Measurements from ENCODE around the gene KSR1. TPM values are rescaled to one million over a fixed set of nuclear protein-coding genes. Genes with fewer than 3 reads are reported as not detected.

The KSR1 gene
- total RNA-seq, 4 donors from 2014 or later: 26.0 to 37.5 (median 35.0) TPM

DNA sequence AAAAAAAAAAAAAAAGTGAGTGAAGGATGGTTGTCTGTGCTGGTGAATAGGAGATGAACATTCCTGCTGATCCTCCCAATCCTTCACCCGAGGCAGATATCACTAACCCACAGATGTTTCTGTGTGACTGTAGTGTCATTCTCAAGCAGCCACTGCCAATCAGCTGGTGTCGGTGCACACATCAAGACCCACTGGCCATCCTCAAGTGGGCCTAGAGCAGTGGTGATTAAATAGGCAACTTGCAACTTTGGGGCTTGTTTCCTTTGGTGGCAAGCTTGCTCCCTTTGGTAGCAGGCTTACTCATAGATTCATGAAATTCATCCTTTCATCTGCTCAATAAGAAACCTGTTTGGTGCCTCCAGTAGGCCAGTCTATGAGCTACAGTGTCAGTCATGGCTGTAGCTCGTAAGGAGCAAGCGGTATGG lies 123.7 kb downstream of the KSR1 start:
- intact Hi-C loops (cut with DNase I; ENCODE audit: low total_unique reads): no loop called here
- 78 to 93% methylated on average over 4 of the region's 4 CpGs for WGBS, 2 donors
- TF ChIP-seq, protein P1, sequence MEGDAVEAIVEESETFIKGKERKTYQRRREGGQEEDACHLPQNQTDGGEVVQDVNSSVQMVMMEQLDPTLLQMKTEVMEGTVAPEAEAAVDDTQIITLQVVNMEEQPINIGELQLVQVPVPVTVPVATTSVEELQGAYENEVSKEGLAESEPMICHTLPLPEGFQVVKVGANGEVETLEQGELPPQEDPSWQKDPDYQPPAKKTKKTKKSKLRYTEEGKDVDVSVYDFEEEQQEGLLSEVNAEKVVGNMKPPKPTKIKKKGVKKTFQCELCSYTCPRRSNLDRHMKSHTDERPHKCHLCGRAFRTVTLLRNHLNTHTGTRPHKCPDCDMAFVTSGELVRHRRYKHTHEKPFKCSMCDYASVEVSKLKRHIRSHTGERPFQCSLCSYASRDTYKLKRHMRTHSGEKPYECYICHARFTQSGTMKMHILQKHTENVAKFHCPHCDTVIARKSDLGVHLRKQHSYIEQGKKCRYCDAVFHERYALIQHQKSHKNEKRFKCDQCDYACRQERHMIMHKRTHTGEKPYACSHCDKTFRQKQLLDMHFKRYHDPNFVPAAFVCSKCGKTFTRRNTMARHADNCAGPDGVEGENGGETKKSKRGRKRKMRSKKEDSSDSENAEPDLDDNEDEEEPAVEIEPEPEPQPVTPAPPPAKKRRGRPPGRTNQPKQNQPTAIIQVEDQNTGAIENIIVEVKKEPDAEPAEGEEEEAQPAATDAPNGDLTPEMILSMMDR (IDR thresholded peaks at IDR 0.05): no peak
- no peak for TF ChIP-seq POLR2A (IDR thresholded peaks at IDR 0.05)
- no peak overlapping the region for H3K4me3 ChIP-seq (ENCODE audit: low read depth, poor library complexity, severe bottlenecking)
- DNase-seq (ENCODE audit: low spot score in 2 of 2): no peak

DNA sequence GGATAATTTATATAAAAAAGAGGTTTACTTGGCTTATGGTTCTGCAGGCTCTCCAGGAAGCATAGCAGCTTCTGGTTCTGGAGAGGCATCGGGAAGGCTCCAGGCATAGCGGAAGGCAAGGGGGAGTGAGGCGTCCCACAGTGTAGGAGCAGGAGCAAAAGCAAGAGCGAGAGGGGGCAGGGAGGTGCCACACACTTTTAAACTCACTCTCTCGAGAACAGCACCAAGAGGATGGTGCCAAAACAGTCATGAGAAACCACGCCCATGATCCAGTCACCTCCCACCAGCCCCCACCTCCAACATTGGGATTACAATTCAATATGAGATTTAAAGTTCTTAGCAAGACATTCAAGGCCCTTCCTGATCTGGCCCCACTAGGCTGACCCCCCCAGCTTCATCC lies 124.8 kb downstream of the KSR1 start:
- intact Hi-C loops (cut with DNase I; ENCODE audit: low total_unique reads): no loop called here

DNA sequence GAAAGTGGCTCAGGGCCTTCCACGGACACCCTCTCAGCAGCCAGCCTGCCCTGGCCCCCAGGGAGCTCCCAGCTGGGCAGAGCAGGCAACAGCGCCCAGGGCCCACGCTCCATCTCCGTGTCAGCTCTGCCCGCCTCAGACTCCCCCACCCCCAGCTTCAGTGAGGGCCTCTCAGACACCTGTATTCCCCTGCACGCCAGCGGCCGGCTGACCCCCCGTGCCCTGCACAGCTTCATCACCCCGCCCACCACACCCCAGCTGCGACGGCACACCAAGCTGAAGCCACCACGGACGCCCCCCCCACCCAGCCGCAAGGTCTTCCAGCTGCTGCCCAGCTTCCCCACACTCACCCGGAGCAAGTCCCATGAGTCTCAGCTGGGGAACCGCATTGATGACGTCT lies 126.4 kb downstream of the KSR1 start:
- H3K4me3 ChIP-seq (ENCODE audit: low read depth, poor library complexity, severe bottlenecking): no peak overlapping the region
- TF ChIP-seq, protein P1 (IDR thresholded peaks at IDR 0.05): no peak
- TF ChIP-seq POLR2A (IDR thresholded peaks at IDR 0.05): no peak
- intact Hi-C loops (cut with DNase I; ENCODE audit: low total_unique reads): no loop called here
- 90 to 92% methylated on average over 11 to 18 of the region's 18 CpGs for WGBS, 2 donors
- no peak for DNase-seq (ENCODE audit: low spot score in 2 of 2)

More for the DNA sequence above, 124.8 kb downstream of the KSR1 start:
- 84 to 89% methylated on average over 6 of the region's 6 CpGs for WGBS, 2 donors
- TF ChIP-seq, protein P1 (IDR thresholded peaks at IDR 0.05): no peak
- TF ChIP-seq POLR2A (IDR thresholded peaks at IDR 0.05): no peak
- no peak overlapping the region for H3K4me3 ChIP-seq (ENCODE audit: low read depth, poor library complexity, severe bottlenecking)
- no peak for DNase-seq (ENCODE audit: low spot score in 2 of 2)

- 85 to 92% methylated on average over 9 of the region's 9 CpGs for WGBS, 2 donors
- no peak overlapping the region for H3K4me3 ChIP-seq (ENCODE audit: low read depth, poor library complexity, severe bottlenecking)
- TF ChIP-seq, protein P1 (IDR thresholded peaks at IDR 0.05): no peak
- no peak for TF ChIP-seq POLR2A (IDR thresholded peaks at IDR 0.05)
- DNase-seq (ENCODE audit: low spot score in 2 of 2): no peak
- intact Hi-C loops (cut with DNase I; ENCODE audit: low total_unique reads): no loop called here
Measured at GRCh38 chr17:27585153-27585681, 129.0 kb downstream of the KSR1 start.

GRCh38 chr17:27585792-27586191 lies 129.5 kb downstream of the KSR1 start:
- DNase-seq (ENCODE audit: low spot score in 2 of 2): no peak
- intact Hi-C loops (cut with DNase I; ENCODE audit: low total_unique reads): no loop called here
- H3K4me3 ChIP-seq (ENCODE audit: low read depth, poor library complexity, severe bottlenecking): no peak overlapping the region
- 85 to 89% methylated on average over 4 to 5 of the region's 5 CpGs for WGBS, 2 donors
- TF ChIP-seq POLR2A (IDR thresholded peaks at IDR 0.05): no peak
- TF ChIP-seq, protein P1 (IDR thresholded peaks at IDR 0.05): no peak

DNA sequence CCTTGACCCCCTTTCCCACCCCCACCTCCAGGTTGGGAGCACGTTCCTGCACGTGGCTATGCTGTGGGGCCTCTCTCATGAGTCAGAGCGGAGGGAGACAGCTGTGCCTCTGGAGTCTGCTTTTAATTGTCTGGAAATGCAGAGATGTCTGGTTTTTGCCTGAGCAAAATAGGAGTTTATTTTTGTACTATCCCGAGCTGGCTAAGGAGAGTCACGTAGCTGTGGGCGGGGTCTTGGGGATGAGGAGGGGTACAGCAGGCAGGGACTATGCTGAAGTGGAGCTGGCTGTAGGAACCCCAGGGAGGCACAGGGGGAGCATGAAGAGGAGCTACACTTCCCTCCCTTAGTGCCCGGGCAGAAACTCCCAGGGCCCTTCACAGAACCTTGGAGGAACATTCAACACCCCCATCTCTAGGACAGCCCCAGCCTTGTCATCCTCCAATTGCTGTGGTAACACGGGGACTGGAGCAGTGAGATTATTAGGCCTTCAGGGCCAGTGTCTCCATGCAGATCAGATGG lies 130.0 kb downstream of the KSR1 start:
- intact Hi-C loops (cut with DNase I; ENCODE audit: low total_unique reads): no loop called here
- 65 to 67% methylated on average over 8 of the region's 8 CpGs for WGBS, 2 donors
- no peak for DNase-seq (ENCODE audit: low spot score in 2 of 2)

More for the DNA sequence above, 130.0 kb downstream of the KSR1 start:
- TF ChIP-seq POLR2A (IDR thresholded peaks at IDR 0.05): no peak
- TF ChIP-seq, protein P1 (IDR thresholded peaks at IDR 0.05): no peak
- no peak overlapping the region for H3K4me3 ChIP-seq (ENCODE audit: low read depth, poor library complexity, severe bottlenecking)
